ENCODE measurements around the gene CFAP54.
A peak's percentile ranks its signal among the peaks of the same experiment; 100 is the strongest.
"Not testable (repeated sequence)": the region's sequence is repeated elsewhere in the genome, so short reads cannot be mapped to it uniquely, and the experiment has no call there.

Gene CFAP54

GRCh38 chr12:96482086-96482485 lies 7.3 kb upstream of the CFAP54 start:
- DNase-seq, result no peak

- no peak for DNase-seq
Measured at GRCh38 chr12:96483116-96483515, 6.3 kb upstream of the CFAP54 start.

GRCh38 chr12:96486751-96487613 lies 2.4 kb upstream of the CFAP54 start:
- DNase-seq, result no peak

- DNase-seq, result no peak
Measured at GRCh38 chr12:96487634-96488033, 1.7 kb upstream of the CFAP54 start.

- DNase-seq, result no peak
Measured at GRCh38 chr12:96493106-96493505, 3.7 kb downstream of the CFAP54 start.

- not testable (repeated sequence) for DNase-seq
Measured at GRCh38 chr12:96494154-96494553, 4.8 kb downstream of the CFAP54 start.

- no peak for DNase-seq
Measured at GRCh38 chr12:96495155-96495554, 5.8 kb downstream of the CFAP54 start.

GRCh38 chr12:96495841-96496545 lies 6.6 kb downstream of the CFAP54 start:
- no peak for DNase-seq

- DNase-seq, result no peak
Measured at GRCh38 chr12:96496944-96497343, 7.6 kb downstream of the CFAP54 start.

- no peak for DNase-seq
Measured at GRCh38 chr12:96497855-96498254, 8.5 kb downstream of the CFAP54 start.

- DNase-seq, result no peak
Measured at GRCh38 chr12:96500693-96501092, 11.3 kb downstream of the CFAP54 start.

GRCh38 chr12:96501133-96501761 lies 11.9 kb downstream of the CFAP54 start:
- no peak for DNase-seq

- no peak for DNase-seq
Measured at GRCh38 chr12:96501908-96502307, 12.5 kb downstream of the CFAP54 start.

GRCh38 chr12:96502477-96502876 lies 13.1 kb downstream of the CFAP54 start:
- no peak for DNase-seq

GRCh38 chr12:96502949-96503532 lies 13.7 kb downstream of the CFAP54 start:
- DNase-seq, result no peak

- DNase-seq, result no peak
Measured at GRCh38 chr12:96503976-96504375, 14.6 kb downstream of the CFAP54 start.

- DNase-seq, result no peak
Measured at GRCh38 chr12:96506776-96507175, 17.4 kb downstream of the CFAP54 start.

- no peak for DNase-seq
Measured at GRCh38 chr12:96510306-96510764, 21.0 kb downstream of the CFAP54 start.

- DNase-seq, result no peak
Measured at GRCh38 chr12:96513166-96513565, 23.8 kb downstream of the CFAP54 start.

- DNase-seq, result no peak
Measured at GRCh38 chr12:96513681-96514080, 24.3 kb downstream of the CFAP54 start.

GRCh38 chr12:96514328-96514727 lies 25.0 kb downstream of the CFAP54 start:
- DNase-seq, result no peak

- DNase-seq, result peak; percentile 81
Measured at GRCh38 chr12:96516472-96517430, 27.4 kb downstream of the CFAP54 start.
